DMS79 treated with DMSO at 0.1 percent for 48 hours (cell line): ENCODE results near the gene ZDHHC20.
"Not testable (repeated sequence)": the region's sequence is repeated elsewhere in the genome, so short reads cannot be mapped to it uniquely, and the experiment has no call there.

Experiments used
- DNase-seq: peaks from one replicate; lab custom pipeline; 2025; lab: John Stamatoyannopoulos, UW

The ZDHHC20 gene

GRCh38 chr13:21435231-21435630 lies 23.9 kb downstream of the ZDHHC20 start:
- no peak for DNase-seq

GRCh38 chr13:21434588-21434987 lies 24.5 kb downstream of the ZDHHC20 start:
- DNase-seq, result no peak

DNA sequence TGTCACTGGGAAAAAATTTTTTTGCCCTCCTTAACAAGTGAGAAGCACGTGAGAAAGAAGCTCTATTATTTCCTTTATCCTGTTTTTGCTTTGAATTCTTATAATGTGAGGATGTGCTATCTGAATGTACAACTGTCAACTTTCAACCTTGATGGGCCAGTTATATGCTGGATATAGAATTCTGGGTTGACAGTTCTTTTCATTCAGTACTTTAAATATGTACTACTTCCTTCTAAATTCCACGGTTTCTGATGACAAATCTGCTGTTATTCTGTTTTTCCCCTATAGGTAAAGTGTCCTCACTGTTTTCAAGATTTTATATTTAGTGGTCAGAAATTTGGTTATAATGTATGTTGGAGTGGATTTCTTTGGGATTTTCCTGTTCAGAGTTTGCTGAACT lies 29.9 kb downstream of the ZDHHC20 start:
- DNase-seq, result no peak

DNA sequence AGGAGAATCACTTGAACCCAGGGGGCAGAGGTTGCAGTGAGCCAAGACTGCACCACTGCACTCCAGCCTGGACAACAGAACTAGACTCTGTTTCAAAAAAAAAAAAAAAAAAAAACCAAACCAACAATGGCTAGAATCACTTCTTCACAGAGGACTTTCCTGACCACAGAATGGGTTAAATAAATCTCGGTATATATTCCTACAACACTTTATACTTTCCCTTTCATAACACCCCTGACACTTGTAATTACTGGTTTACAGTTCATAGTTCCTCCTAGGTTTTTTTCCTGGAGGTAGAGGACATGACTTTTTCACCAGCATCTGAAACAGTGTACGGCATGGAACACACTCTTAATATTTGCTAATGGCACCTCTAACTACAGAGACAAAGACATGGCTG lies 31.4 kb downstream of the ZDHHC20 start:
- no peak for DNase-seq

DNA sequence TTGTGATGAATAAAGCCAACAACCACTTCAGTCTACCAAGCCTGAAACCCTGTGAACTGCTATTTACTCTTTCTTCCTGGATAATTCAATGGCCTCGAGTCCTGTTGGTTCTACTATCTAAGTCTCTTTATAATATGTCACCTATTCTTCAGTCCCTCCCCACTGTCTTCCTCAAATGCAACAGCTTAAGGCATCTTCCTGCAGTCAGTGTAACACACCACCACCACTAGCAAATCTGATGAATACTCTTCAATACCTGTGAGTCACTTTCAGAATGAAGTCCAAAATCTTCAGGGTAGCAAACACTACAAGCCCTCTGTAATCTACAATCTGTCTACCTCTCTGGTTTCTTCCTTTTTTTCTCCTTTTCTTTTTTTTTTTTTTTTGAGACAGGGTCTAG lies 32.9 kb downstream of the ZDHHC20 start:
- no peak for DNase-seq

GRCh38 chr13:21420706-21421105 lies 38.4 kb downstream of the ZDHHC20 start:
- DNase-seq, result no peak

DNA sequence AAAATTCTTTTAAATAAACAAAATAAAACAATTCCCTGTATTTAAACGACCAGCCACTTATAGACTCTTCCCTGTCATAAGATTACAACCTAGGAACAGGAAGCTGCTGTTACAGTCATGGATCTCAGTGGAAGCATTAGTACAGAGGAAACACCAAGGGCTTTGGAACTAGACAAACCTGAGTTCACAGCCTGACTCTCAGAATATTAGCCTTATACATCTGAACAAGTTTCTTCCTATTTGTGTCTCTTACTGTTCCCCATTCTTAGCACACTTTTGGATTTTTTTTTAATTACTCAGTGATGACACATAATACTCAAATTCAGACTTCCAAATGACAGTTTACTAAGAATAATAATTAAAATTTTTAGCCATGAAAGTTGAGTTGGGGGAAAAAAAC lies 46.1 kb downstream of the ZDHHC20 start:
- DNase-seq, result no peak

DNA sequence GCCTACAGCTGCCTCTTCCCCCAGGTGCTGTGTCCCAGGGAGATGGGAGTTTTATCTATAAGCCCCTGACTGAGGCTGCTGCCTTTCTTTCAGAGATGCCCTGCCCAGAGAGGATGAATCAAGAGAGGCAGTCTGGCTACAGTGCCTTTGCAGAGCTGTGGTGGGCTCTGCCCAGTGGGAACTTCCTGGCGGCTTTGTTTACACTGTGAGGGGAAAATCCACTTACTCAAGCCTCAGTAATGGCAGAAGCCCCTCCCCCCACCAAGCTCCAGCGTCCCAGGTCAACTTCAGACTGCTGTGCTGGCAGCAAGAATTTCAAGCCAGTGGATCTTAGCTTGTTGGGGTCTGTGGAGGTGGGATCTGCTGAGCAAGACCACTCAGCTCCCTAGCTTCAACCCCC lies 48.6 kb downstream of the ZDHHC20 start:
- DNase-seq, result not testable (repeated sequence)

DNA sequence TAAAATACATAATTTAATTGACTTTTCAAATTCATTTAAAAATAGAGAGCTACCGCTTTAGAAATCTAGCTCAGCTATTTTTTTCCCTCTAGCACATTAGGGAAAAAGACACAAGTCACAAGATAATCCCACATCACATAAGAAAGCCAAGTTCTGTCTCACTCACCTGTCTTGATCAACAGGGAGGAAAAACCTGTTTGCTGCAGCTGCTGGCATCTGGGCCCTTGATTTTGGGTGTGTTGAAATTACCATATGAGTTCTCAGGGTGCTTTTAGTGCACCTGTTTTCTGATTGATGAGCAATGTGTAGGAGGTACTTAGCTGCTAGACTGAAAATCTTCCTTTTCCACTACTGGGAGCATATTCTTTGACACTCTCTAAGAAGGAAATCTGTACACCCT lies 53.8 kb downstream of the ZDHHC20 start:
- DNase-seq, result no peak

DNA sequence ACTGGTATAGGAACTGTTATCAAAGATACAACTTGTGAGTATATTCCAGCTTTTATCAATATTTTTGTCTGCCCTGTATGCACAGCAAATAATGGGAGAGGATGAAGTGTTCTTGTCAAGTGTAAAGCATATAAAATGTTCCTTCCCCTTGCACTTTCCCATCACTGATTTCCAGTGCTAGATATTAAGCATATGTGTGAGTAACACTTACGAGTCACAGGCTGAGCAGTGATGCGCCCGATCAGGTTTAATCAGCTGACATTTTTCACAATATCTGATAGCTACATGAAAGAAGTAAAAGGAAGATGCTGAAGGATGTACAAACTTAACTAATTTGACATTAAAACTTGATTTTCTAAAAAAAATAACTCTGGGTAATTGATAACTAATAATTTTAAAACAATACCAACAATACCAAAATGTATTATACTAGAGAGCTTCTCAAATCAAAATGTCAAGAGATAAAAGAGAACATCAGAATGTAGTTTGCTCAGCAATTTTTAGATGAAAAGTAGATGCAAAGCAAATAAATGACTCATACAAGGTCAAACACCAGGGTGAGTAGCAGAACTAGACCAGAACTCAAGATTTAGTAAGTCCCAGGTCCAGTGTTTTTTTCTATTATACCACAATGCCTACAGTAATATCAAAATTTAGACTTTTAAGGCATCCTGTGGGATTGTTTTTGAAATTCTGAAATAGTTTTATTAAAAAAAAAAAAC lies 56.4 kb downstream of the ZDHHC20 start:
- no peak for DNase-seq

- no peak for DNase-seq
Measured at GRCh38 chr13:21399741-21400140, 59.4 kb downstream of the ZDHHC20 start.

GRCh38 chr13:21395953-21396352 lies 63.1 kb downstream of the ZDHHC20 start:
- DNase-seq, result no peak

GRCh38 chr13:21389124-21389523 lies 70.0 kb downstream of the ZDHHC20 start:
- DNase-seq, result no peak

DNA sequence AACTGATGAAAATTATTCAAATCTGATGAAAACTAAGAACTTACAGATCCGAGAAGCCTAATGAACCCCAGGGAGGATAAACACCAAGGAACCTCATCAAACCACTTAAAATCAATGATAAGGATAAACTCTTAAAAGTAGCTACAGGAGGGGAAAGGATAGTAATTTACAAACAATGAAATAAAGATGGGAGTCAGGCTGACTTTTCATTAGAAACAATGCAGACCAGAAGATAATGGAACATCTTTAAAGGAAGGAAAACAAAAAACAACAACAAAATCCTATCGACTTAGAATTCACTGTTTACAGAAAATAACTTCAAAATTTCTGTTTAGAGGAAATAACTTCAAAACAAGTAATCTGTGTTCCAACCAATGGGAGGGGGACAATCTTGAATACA lies 73.4 kb downstream of the ZDHHC20 start:
- DNase-seq, result no peak

GRCh38 chr13:21383090-21383489 lies 76.0 kb downstream of the ZDHHC20 start:
- DNase-seq, result no peak

GRCh38 chr13:21376998-21377985 lies 81.8 kb downstream of the ZDHHC20 start:
- not testable (repeated sequence) for DNase-seq

- no peak for DNase-seq
Measured at GRCh38 chr13:21372530-21372929, 86.6 kb downstream of the ZDHHC20 start.

- peak; percentile 60 for DNase-seq
Measured at GRCh38 chr13:21371011-21371410, 88.1 kb downstream of the ZDHHC20 start.

GRCh38 chr13:21365574-21365973 lies 93.5 kb downstream of the ZDHHC20 start:
- DNase-seq, result no peak

- no peak for DNase-seq
Measured at GRCh38 chr13:21364916-21365315, 94.2 kb downstream of the ZDHHC20 start.

GRCh38 chr13:21364357-21364756 lies 94.7 kb downstream of the ZDHHC20 start:
- no peak for DNase-seq

DNA sequence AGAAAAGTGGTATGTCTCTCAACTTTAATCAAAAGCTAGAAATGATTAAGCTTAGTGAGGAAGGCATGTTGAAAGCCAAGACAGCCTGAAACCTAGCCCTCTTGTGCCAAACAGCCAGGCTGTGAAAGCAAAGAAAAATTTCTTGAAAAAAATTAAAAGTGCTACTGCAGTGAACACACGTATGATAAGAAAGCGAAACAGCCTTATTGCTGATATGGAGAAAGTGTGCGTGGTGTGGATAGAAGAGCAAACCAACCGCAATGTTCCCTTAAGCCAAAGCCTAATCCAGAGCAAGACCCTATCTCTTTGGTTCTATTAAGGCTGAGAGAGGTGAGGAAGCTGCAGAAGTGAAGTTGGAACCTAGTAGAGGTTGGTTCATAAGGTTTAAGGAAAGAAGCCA lies 96.4 kb downstream of the ZDHHC20 start:
- no peak for DNase-seq

DNA sequence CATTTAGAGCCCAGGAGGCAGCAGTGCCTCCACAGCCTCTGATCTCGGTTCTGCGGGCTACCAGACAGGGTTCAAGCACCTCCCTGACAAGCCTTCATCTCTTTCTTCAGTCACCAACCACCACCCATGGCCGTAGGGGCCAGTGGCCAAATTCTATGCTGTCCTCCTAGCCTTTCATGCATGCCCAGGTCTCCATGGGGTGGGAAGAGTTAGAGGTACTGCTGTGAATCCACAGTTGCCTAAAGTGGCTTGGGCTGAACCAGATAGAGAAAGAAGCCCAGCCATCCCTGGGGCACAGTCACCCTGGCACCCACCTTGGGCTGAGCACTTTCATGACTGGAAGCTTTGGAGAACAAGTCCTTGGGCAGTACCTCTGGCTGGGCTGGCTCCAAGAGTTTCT lies 97.4 kb downstream of the ZDHHC20 start:
- DNase-seq, result no peak
